ENCODE results near the gene CRBN.

DNA sequence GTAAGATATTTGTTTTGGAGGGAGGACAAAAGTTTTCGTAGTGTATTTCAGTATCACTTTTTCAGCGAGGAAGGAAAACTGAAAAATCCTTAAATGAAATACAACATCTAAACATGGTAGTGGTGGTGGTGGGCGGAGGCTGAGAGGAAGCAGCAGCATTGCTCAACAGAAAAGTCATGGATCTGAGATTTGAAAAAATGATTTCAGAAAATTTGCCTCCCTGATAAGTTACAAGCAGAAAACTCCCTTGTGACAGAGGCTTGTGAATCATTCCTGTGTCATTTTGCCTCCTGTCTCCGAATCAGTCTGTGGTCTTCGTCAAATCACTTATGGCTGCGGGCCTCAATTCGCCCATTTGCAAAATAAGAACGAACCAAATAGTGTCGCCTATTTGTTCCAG is 965 bp upstream of the CRBN start:
- TF ChIP-seq YY1 (IDR thresholded peaks at IDR 0.05; ENCODE audit: insufficient read depth, insufficient read length) (no peak), SUZ12 (IDR thresholded peaks at IDR 0.05; ENCODE audit: extremely low read depth, insufficient read depth, insufficient read length) (no peak), ZNF274 (IDR thresholded peaks at IDR 0.05; ENCODE audit: low read depth, low read length) (no peak)

Data from NT2/D1 (cell line).